ENCODE data around the gene MOB3C.

DNA sequence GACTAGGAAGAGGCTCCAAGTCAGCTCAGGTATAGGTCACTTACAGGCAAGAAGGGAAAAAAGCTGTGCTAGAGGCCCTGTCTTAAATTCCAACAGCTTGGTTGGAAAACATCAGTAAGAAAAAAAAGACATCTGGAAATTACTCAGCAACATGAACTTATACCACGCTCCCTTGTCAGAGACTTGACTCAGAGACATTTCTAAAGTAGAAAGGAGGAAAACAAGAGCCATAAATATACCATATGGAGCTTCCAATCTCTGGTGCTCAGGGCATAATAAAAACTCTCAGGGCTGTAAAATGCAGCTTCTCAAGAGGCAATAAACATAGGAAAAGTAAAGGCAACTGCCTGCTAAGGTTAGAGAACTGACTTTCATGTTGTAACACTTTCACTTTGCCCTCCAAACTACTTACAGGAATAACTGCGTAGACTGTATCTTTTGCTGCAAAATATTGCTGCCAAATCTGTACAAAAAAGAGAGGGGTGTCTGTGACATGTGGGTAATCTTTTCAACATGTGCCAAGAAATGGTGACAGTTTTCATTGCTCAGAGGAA lies 36.9 kb upstream of the MOB3C start:
- TF ChIP-seq, protein P1, sequence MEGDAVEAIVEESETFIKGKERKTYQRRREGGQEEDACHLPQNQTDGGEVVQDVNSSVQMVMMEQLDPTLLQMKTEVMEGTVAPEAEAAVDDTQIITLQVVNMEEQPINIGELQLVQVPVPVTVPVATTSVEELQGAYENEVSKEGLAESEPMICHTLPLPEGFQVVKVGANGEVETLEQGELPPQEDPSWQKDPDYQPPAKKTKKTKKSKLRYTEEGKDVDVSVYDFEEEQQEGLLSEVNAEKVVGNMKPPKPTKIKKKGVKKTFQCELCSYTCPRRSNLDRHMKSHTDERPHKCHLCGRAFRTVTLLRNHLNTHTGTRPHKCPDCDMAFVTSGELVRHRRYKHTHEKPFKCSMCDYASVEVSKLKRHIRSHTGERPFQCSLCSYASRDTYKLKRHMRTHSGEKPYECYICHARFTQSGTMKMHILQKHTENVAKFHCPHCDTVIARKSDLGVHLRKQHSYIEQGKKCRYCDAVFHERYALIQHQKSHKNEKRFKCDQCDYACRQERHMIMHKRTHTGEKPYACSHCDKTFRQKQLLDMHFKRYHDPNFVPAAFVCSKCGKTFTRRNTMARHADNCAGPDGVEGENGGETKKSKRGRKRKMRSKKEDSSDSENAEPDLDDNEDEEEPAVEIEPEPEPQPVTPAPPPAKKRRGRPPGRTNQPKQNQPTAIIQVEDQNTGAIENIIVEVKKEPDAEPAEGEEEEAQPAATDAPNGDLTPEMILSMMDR (IDR thresholded peaks at IDR 0.05), result no peak
- TF ChIP-seq POLR2A (IDR thresholded peaks at IDR 0.05), result no peak
